ENCODE results near the gene TCF12.
A peak's percentile ranks its signal among the peaks of the same experiment; 100 is the strongest.
"Not testable (repeated sequence)": the region's sequence is repeated elsewhere in the genome, so short reads cannot be mapped to it uniquely, and the experiment has no call there.

Gene TCF12

GRCh38 chr15:57097919-57098543, 179.6 kb downstream of the TCF12 start:
- FAIRE-seq = not testable (repeated sequence)

GRCh38 chr15:57098896-57099295, 180.5 kb downstream of the TCF12 start:
- FAIRE-seq = no peak

- FAIRE-seq = no peak
Observed at GRCh38 chr15:57100136-57100539, 181.7 kb downstream of the TCF12 start.

- FAIRE-seq = no peak
Observed at GRCh38 chr15:57102858-57103257, 184.4 kb downstream of the TCF12 start.

GRCh38 chr15:57108296-57108695, 189.9 kb downstream of the TCF12 start:
- FAIRE-seq = no peak

GRCh38 chr15:57109005-57109404, 190.6 kb downstream of the TCF12 start:
- no peak for FAIRE-seq

GRCh38 chr15:57111002-57111401, 192.6 kb downstream of the TCF12 start:
- no peak for FAIRE-seq

- no peak for FAIRE-seq
Observed at GRCh38 chr15:57112178-57112577, 193.7 kb downstream of the TCF12 start.

GRCh38 chr15:57114070-57114469, 195.6 kb downstream of the TCF12 start:
- no peak for FAIRE-seq

- FAIRE-seq = no peak
Observed at GRCh38 chr15:57118013-57118799, 199.8 kb downstream of the TCF12 start.

- no peak for FAIRE-seq
Observed at GRCh38 chr15:57122080-57122840, 203.8 kb downstream of the TCF12 start.

GRCh38 chr15:57124036-57124435, 205.6 kb downstream of the TCF12 start:
- FAIRE-seq = no peak

- no peak for FAIRE-seq
Observed at GRCh38 chr15:57129064-57129463, 210.6 kb downstream of the TCF12 start.

GRCh38 chr15:57130956-57131355, 212.5 kb downstream of the TCF12 start:
- no peak for FAIRE-seq

- no peak for FAIRE-seq
Observed at GRCh38 chr15:57133127-57133968, 214.9 kb downstream of the TCF12 start.

- peak; percentile 44 for FAIRE-seq
Observed at GRCh38 chr15:57134071-57134605, 215.7 kb downstream of the TCF12 start.

- no peak for FAIRE-seq
Observed at GRCh38 chr15:57134851-57135250, 216.4 kb downstream of the TCF12 start.

GRCh38 chr15:57135800-57136199, 217.4 kb downstream of the TCF12 start:
- FAIRE-seq = no peak

GRCh38 chr15:57138349-57138788, 219.9 kb downstream of the TCF12 start:
- peak; percentile 91 for FAIRE-seq

- no peak for FAIRE-seq
Observed at GRCh38 chr15:57143511-57144078, 225.2 kb downstream of the TCF12 start.

- no peak for FAIRE-seq
Observed at GRCh38 chr15:57144448-57144847, 226.0 kb downstream of the TCF12 start.
